Fibroblast of pulmonary artery (primary cell): ENCODE results near the gene GPS2.
"Not testable (repeated sequence)": the region's sequence is repeated elsewhere in the genome, so short reads cannot be mapped to it uniquely, and the experiment has no call there.

Experiments used
- DNase-seq: peaks from one replicate; pipeline ENCODE4 v3.0.0-alpha.2; 2010; ENCODE audit warnings: low read depth
- H3K4me3 ChIP-seq: replicated peaks from 2 replicates; pipeline ENCODE4 v1.5.1; 2011; ENCODE audit warnings: low read depth, mild to moderate bottlenecking, control low read depth, low read length, moderate library complexity
- TF ChIP-seq, protein P1 (sequence below): IDR thresholded peaks from 2 replicates; pipeline ENCODE4 v1.5.1; 2011; ENCODE audit warnings: mild to moderate bottlenecking, control low read depth, low read length, inconsistent platforms; ENCODE audit errors: missing control alignments

Gene GPS2

DNA sequence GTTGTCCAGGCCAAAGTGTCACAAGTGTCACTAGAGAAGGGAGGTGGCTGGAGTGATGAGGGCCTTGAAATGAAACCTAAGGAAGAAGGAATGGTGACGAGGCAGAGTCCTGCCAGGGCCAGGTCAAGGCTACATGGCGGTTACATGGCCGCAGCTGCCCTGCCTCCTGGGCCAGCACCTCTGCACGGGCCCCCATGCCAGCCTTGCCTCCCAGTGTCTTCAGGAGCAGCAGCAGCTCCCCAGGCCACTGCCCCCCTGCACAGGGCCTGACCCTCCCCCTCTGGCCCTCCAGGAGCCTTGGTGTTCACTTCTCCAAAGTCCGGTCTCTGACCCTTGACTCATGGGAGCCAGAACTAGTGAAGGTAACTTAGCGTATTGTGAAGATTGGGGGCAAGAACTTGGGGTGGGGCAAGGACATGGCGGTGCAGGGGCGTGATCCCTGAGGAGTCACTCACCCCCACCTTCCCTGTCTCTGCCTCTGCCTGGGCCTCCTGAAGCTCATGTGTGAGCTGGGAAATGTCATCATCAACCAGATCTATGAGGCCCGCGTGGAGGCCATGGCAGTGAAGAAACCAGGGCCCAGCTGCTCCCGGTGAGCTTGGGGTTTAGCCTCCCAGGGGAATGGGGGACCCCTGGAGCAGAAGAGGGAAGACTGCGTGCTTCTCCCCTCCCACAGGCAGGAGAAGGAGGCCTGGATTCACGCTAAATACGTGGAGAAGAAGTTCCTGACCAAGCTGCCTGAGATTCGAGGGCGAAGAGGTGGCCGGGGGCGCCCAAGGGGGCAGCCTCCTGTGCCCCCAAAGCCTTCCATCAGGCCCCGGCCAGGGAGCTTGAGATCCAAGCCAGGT, 32.7 kb upstream of the GPS2 start:
- H3K4me3 ChIP-seq = no peak overlapping the region
- no peak for DNase-seq
- TF ChIP-seq, protein P1, sequence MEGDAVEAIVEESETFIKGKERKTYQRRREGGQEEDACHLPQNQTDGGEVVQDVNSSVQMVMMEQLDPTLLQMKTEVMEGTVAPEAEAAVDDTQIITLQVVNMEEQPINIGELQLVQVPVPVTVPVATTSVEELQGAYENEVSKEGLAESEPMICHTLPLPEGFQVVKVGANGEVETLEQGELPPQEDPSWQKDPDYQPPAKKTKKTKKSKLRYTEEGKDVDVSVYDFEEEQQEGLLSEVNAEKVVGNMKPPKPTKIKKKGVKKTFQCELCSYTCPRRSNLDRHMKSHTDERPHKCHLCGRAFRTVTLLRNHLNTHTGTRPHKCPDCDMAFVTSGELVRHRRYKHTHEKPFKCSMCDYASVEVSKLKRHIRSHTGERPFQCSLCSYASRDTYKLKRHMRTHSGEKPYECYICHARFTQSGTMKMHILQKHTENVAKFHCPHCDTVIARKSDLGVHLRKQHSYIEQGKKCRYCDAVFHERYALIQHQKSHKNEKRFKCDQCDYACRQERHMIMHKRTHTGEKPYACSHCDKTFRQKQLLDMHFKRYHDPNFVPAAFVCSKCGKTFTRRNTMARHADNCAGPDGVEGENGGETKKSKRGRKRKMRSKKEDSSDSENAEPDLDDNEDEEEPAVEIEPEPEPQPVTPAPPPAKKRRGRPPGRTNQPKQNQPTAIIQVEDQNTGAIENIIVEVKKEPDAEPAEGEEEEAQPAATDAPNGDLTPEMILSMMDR = no peak

- TF ChIP-seq, protein P1 = no peak
- no peak overlapping the region for H3K4me3 ChIP-seq
- no peak for DNase-seq
Measured at GRCh38 chr17:7346761-7347614, 31.8 kb upstream of the GPS2 start.

DNA sequence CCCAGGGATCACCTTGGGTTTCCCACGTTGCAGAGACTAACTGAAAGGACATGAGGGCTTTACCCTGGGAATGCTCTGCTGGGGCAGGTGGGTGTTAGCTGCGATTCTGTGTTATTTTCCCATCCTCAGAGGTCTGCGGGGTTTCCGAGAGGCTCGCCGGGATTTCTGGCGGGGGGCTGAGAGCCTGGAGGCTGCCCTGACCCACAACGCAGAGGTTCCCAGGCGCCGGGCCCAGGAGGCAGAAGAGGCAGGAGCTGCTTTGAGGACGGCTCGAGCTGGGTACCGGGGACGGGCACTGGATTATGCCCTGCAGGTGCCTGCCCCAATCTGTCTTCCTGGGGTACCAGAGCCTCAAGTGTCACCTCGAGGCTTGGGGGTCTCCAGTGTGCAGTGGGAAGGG, 28.1 kb upstream of the GPS2 start:
- TF ChIP-seq, protein P1 = no peak
- no peak for DNase-seq
- no peak overlapping the region for H3K4me3 ChIP-seq

- DNase-seq = no peak
- TF ChIP-seq, protein P1 = no peak
- H3K4me3 ChIP-seq = no peak overlapping the region
Measured at GRCh38 chr17:7341842-7342241, 26.7 kb upstream of the GPS2 start.

- no peak overlapping the region for H3K4me3 ChIP-seq
- no peak for DNase-seq
- TF ChIP-seq, protein P1 = no peak
Measured at GRCh38 chr17:7340179-7340578, 25.0 kb upstream of the GPS2 start.

DNA sequence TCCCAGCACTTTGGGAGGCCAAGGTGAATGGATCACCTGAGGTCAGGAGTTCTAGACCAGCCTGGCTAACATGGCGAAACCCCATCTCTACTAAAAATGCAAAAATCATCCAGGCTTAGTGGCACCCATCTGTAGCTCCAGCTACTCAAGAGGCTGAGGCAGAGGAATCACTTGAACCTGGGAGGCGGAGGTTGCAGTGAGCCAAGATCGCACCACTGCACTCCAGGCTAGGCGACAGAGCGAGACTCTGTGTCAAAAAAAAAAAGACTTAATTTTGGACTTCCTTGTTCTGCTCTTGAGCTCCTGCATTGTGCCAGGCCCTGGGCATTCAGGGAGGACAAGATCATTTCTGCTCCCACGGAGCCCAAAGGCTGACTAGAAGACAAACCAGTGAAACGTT, 22.4 kb upstream of the GPS2 start:
- not testable (repeated sequence) for H3K4me3 ChIP-seq

More for the DNA sequence above, 22.4 kb upstream of the GPS2 start:
- not testable (repeated sequence) for DNase-seq
